HG03139 (cell line): Measurements from ENCODE around the gene SPRR2F.

Experiments
- ATAC-seq: cut with Tn5 transposase; IDR thresholded peaks from one replicate; pipeline ENCODE4 v1.9.1; 2021; ENCODE audit not compliant: unreplicated experiment

SPRR2F gene

DNA sequence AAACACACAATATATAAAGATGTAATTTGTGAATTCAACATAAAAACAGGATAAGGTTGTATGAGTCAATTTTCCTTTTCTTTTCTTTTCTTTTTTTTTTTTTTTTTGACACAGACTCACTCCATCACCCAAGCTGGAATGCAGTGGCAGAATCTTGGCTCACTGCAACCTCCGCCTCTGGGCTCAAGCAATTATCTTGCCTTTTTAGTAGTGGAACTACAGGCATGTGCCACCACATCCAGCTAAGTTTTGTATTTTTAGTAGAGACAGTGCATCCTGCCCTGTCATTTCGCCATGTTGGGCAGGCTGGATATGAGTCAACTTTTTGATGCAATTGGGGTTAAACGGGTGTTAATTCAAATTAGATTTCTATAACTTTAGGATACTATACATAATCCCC lies 31.6 kb downstream of the SPRR2F start:
- no peak for ATAC-seq

DNA sequence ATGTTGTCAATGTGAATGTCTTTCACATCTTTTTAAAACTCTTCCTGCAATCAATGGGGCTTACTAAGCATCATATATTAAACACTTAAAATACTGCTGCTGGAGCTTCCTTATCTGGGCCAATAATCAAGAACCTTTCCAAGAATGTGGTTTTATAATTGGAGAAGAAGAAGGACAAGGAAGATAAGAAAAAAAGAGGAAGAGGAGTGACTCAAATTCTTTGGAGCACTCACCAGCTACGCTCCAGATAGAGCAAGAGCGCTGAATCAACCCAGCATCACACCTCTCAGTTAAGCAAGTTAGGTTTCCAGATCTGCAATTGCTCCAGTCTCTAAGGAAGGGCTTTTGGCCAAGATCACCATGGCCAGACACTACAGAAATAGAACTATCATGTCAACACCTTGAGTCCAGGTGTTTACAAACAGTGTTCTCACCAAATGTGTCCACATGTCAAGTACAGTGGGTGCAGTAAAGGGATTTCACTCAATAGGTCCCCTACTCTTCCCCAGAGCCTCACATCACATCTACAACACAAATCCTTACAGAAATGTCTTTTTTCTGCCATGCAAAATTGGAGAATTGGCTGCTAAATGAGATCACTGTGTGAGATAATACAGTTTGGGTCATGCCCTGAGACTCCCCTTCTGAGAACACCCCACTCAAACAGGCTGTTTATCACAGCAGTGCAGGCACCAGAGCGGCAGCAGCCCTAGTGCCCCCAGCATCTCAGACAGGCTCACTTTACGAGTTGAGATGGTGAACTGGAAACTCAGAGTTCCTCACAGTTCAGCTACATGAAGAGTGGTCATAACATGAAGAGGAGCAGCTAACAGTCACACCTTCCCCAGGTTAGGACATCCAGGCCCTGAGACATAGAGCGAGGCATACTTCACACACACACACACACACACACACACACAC lies 40.2 kb downstream of the SPRR2F start:
- no peak for ATAC-seq

DNA sequence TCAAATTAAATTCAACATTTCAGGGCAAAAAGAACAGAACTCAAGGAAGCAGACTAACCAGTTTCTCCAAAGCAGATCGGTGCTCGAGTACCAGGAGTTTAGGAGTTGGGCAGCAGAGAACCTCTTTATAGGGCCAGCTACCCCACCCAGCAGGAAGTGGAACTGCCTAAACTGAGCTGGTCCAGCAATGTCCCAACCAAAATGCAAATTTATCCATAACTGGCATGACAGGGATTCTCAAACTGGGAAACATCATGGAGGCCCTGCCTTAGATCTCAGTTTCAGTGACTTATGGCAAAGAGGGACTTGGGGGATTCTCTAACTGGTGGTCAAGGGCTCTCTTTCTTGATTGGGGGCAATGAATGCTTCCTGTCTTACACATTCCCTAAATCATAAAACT lies 41.8 kb downstream of the SPRR2F start, which contains the start of gene SPRR2B:
SPRR2B (minus strand) TSS at position 101 of the 400 bp plus-strand sequence. CDS start 772 bp downstream, outside the sequence.
- ATAC-seq = no peak

DNA sequence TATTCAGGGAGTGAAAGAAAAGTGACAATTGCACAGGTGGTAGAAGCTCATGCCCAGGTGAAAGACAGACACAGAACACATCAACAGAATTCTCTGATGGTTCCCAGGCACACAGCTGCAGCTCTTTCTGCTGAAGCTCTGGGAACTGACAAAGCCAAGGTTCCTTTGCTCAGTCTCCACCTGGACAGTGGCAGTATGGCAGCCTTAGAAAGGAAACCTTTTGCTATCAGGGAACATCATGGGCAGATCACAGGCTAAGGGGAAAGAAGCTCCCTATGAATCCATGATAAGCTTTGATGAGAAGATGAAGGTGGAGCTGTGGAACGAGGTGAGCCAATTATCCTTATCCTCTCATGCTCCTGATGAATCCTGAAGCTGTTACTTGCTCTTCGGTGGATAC lies 43.1 kb downstream of the SPRR2F start:
- ATAC-seq = no peak
